Measurements from ENCODE around the gene AK5. TPM values are rescaled to one million over a fixed set of nuclear protein-coding genes. Genes with fewer than 3 reads are reported as not detected.

Gene AK5
- total and polyA plus RNA-seq, 11 donors: 0.14 to 0.91 (median 0.40) TPM; not detected in 2

DNA sequence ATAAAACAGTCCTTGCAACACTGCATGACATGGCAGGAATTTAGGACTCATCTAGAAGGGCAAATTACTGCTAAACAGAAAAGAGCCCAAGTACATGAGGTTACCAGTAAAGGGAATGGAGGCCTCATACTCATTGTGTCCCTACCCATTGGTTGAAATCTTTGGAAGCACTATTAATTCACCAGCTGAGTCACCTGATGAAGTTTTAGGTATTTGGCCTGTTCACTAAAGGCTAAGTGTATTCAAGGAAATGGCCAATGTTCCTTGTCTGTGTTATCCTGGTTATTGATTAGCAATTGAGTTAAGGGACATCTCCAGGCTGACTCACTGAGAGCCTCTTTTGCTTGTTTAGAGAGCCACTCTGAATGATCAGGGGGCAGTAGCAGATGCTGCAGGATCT, 212.2 kb downstream of the AK5 start:
- Histone ChIP-seq H3K36me3 (no peaks in the 10 kb centered on the region), H3K4me1 (peaks cover 0 to 3% (median 0%) of the 10 kb centered on the region in 12 donors), H3K4me3 (no peak overlapping the region), H3K27ac (no peak overlapping the region), H3K27me3 (no peaks in the 10 kb centered on the region), H3K9me3 (no peaks in the 10 kb centered on the region)
- no peak for ATAC-seq
- DNase-seq: no peak
- intact Hi-C loops (cut with DNase I): no loop called here
- TF ChIP-seq POLR2A (IDR thresholded peaks at IDR 0.05): no peak
- TF ChIP-seq CTCF (IDR thresholded peaks at IDR 0.05): no peak

GRCh38 chr1:77498918-77499317, 217.1 kb downstream of the AK5 start:
- DNase-seq (no peak), ATAC-seq (peak in 1 of 4 donors; percentile 64)
- Histone ChIP-seq H3K27ac (peak overlapping the region in 1 of 12 donors; percentile 4), H3K36me3 (no peaks in the 10 kb centered on the region), H3K4me3 (no peak overlapping the region), H3K9me3 (no peaks in the 10 kb centered on the region), H3K27me3 (no peaks in the 10 kb centered on the region), H3K4me1 (peaks cover 0 to 3% (median 0%) of the 10 kb centered on the region in 12 donors)
- TF ChIP-seq POLR2A (IDR thresholded peaks at IDR 0.05) (no peak), CTCF (IDR thresholded peaks at IDR 0.05) (no peak)
- intact Hi-C loops (cut with DNase I): no loop called here

DNA sequence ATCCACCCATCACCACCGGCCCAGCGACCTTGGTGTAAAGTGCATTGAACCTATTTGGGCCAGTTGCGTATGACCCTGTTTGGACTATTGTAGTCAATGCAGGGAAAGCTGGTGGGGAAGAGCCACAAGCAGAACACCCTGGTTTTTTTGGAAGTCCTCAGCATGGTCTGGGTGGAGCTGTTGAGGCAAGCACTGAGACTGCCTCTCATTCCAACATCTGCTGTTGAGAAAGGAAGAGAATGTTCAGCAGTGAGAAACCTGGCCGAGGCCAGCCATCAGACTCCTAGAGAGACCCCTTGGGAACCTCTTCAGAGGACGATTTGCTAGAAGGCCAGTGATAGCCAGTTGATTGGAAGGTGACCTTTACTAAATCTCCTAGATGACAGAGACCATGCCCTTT, 217.6 kb downstream of the AK5 start:
- DNase-seq (no peak), ATAC-seq (peak in 1 of 4 donors; percentile 24)
- H3K4me3 ChIP-seq: no peak overlapping the region
- peak overlapping the region in 1 of 12 donors; percentile 4 for H3K27ac ChIP-seq
- H3K4me1 ChIP-seq: peaks cover 0 to 3% (median 0%) of the 10 kb centered on the region in 12 donors
- TF ChIP-seq POLR2A (IDR thresholded peaks at IDR 0.05): no peak
- TF ChIP-seq CTCF (IDR thresholded peaks at IDR 0.05): no peak
- H3K27me3 ChIP-seq: no peaks in the 10 kb centered on the region
- no peaks in the 10 kb centered on the region for H3K9me3 ChIP-seq
- no peaks in the 10 kb centered on the region for H3K36me3 ChIP-seq
- 72 to 80% (median 74%) methylated on average over 5 of the region's 5 CpGs for WGBS, 4 donors
- intact Hi-C loops (cut with DNase I): no loop called here

GRCh38 chr1:77504986-77505385, 223.2 kb downstream of the AK5 start:
- WGBS, 4 donors: 51 to 64% (median 59%) methylated on average over 4 of the region's 4 CpGs
- peak in 1 of 4 donors; percentile 28 for ATAC-seq
- intact Hi-C loops (cut with DNase I): no loop called here

More at GRCh38 chr1:77504986-77505385, 223.2 kb downstream of the AK5 start:
- TF ChIP-seq POLR2A (IDR thresholded peaks at IDR 0.05) (no peak), CTCF (IDR thresholded peaks at IDR 0.05) (no peak)
- Histone ChIP-seq H3K4me3 (no peak overlapping the region), H3K4me1 (no peaks in the 10 kb centered on the region), H3K36me3 (no peaks in the 10 kb centered on the region), H3K27ac (no peak overlapping the region), H3K27me3 (no peaks in the 10 kb centered on the region), H3K9me3 (no peaks in the 10 kb centered on the region)
- no peak for DNase-seq
